ENCODE data around the gene TARDBP. TPM values are rescaled to one million over a fixed set of nuclear protein-coding genes. Genes with fewer than 3 reads are reported as not detected.

The TARDBP gene
- polyA plus RNA-seq, 3 donors = 49.4 to 79.5 (median 61.4) TPM

GRCh38 chr1:11054666-11055065, 42.2 kb downstream of the TARDBP start:
- Histone ChIP-seq H3K27me3 (ENCODE audit: control insufficient read depth in 2 of 2, insufficient read depth in 2 of 2, low read length in 2 of 2) (no peaks in the 10 kb centered on the region), H3K36me3 (replicated peaks in 1 of 2; ENCODE audit: control insufficient read depth in 1 of 2, insufficient read depth in 2 of 2, low read length in 2 of 2) (peaks cover 12 to 32% of the 10 kb centered on the region in 2 donors), H3K4me3 (replicated peaks in 1 of 3; ENCODE audit: low read depth in 2 of 3, low read length in 3 of 3) (no peak overlapping the region), H2AFZ (ENCODE audit: insufficient read depth, low read depth, low read length, poor library complexity, severe bottlenecking) (no peak overlapping the region), H3K9ac (ENCODE audit: insufficient read depth, low read length, poor library complexity, severe bottlenecking) (no peak overlapping the region), H3K4me2 (replicated peaks; ENCODE audit: extremely low read depth, low read length, poor library complexity, severe bottlenecking) (no peak overlapping the region), H4K20me1 (ENCODE audit: insufficient read depth, low read length) (no peaks in the 10 kb centered on the region), H3K79me2 (ENCODE audit: insufficient read depth, low read length) (peaks cover 12% of the 10 kb centered on the region), H3K4me1 (ENCODE audit: control insufficient read depth in 1 of 2, insufficient read depth in 2 of 2, low read length in 2 of 2) (peaks cover 19 to 30% of the 10 kb centered on the region in 2 donors), H3K27ac (ENCODE audit: low read depth in 1 of 2, low read length in 2 of 2) (no peak overlapping the region), H3K9me3 (replicated peaks in 1 of 2; ENCODE audit: control insufficient read depth in 1 of 2, insufficient read depth in 1 of 2, low read length in 2 of 2) (no peaks in the 10 kb centered on the region)
- no peak for TF ChIP-seq CTCF (IDR thresholded peaks at IDR 0.05)
- Mint-ChIP-seq H3K4me3 (no peak overlapping the region), H3K27me3 (ENCODE audit: low read depth in 3 of 3) (peaks cover 0 to 6% (median 5%) of the 10 kb centered on the region in 3 donors), H3K36me3 (peaks cover 20 to 40% of the 10 kb centered on the region in 2 donors), H3K27ac (no peak overlapping the region), H3K9me3 (peaks cover 0 to 5% (median 0%) of the 10 kb centered on the region in 7 donors), H3K4me1 (peaks cover 28% of the 10 kb centered on the region)
- 92% methylated on average over 22 of the region's 22 CpGs for WGBS (ENCODE audit: insufficient coverage)
- no peak for DNase-seq
- intact Hi-C loops (cut with micrococcal nuclease) = no loop called here

GRCh38 chr1:11055676-11056075, 43.2 kb downstream of the TARDBP start:
- H3K9ac ChIP-seq (ENCODE audit: insufficient read depth, low read length, poor library complexity, severe bottlenecking) = no peak overlapping the region
- Mint-ChIP-seq H3K36me3 (peaks cover 20 to 40% of the 10 kb centered on the region in 2 donors), H3K27ac (no peak overlapping the region), H3K27me3 (ENCODE audit: low read depth in 3 of 3) (peaks cover 0 to 6% (median 5%) of the 10 kb centered on the region in 3 donors), H3K4me3 (no peak overlapping the region), H3K9me3 (peaks cover 0 to 3% (median 0%) of the 10 kb centered on the region in 7 donors), H3K4me1 (peaks cover 33% of the 10 kb centered on the region)
- intact Hi-C loops (cut with micrococcal nuclease) = no loop called here
- H3K4me1 ChIP-seq (ENCODE audit: control insufficient read depth in 1 of 2, insufficient read depth in 2 of 2, low read length in 2 of 2) = peaks cover 21 to 35% of the 10 kb centered on the region in 2 donors
- no peaks in the 10 kb centered on the region for H4K20me1 ChIP-seq (ENCODE audit: insufficient read depth, low read length)
- no peak overlapping the region for H3K4me3 ChIP-seq (replicated peaks in 1 of 3; ENCODE audit: low read depth in 2 of 3, low read length in 3 of 3)
- H2AFZ ChIP-seq (ENCODE audit: insufficient read depth, low read depth, low read length, poor library complexity, severe bottlenecking) = no peak overlapping the region
- WGBS (ENCODE audit: insufficient coverage) = 95% methylated on average over 6 of the region's 12 CpGs
- DNase-seq = no peak
- no peaks in the 10 kb centered on the region for H3K27me3 ChIP-seq (ENCODE audit: control insufficient read depth in 2 of 2, insufficient read depth in 2 of 2, low read length in 2 of 2)
- H3K27ac ChIP-seq (ENCODE audit: low read depth in 1 of 2, low read length in 2 of 2) = no peak overlapping the region
- no peak overlapping the region for H3K4me2 ChIP-seq (replicated peaks; ENCODE audit: extremely low read depth, low read length, poor library complexity, severe bottlenecking)
- TF ChIP-seq CTCF (IDR thresholded peaks at IDR 0.05) = no peak
- peaks cover 12% of the 10 kb centered on the region for H3K79me2 ChIP-seq (ENCODE audit: insufficient read depth, low read length)
- H3K9me3 ChIP-seq (replicated peaks in 1 of 2; ENCODE audit: control insufficient read depth in 1 of 2, insufficient read depth in 1 of 2, low read length in 2 of 2) = no peaks in the 10 kb centered on the region
- peaks cover 12 to 32% of the 10 kb centered on the region in 2 donors for H3K36me3 ChIP-seq (replicated peaks in 1 of 2; ENCODE audit: control insufficient read depth in 1 of 2, insufficient read depth in 2 of 2, low read length in 2 of 2)

Data from CD14-positive monocyte (primary cell).